Caco-2 (cell line): ENCODE results near the gene UBE2O. TPM values are rescaled to one million over a fixed set of nuclear protein-coding genes. Genes with fewer than 3 reads are reported as not detected.

ENCODE experiments used
- BruUV-seq: library from RNA; stranded (reverse); fragments of 400-500 nt; replicated peaks from 2 replicates; lab custom pipeline; 2021; lab: Mats Ljungman, UMichigan
- CTCF ChIA-PET: fragments of 300-600 bp; sonication (Branson Sonifier 250); formaldehyde crosslinking; loops from one replicate; lab custom pipeline; 2022; ENCODE audit warnings: antibody characterized with exemption; lab: Charles Lee
- POLR2A ChIA-PET: fragments of 300-600 bp; sonication (Branson Sonifier 250); formaldehyde crosslinking; loops from one replicate; lab custom pipeline; 2022; ENCODE audit warnings: antibody characterized with exemption; lab: Charles Lee
- DNase-seq, 2 experiments: peaks; one replicate each; pipeline versions ENCODE4 v3.0.0 to v3.0.0-alpha.2; 2020 to 2022
- H3K27me3 ChIP-seq: replicated peaks from 2 replicates; pipeline ENCODE4 v1.6.0; 2011; ENCODE audit warnings: low read length; ENCODE audit not compliant: control insufficient read depth, insufficient read depth
- H3K36me3 ChIP-seq: 2 replicates; pipeline ENCODE4 v1.5.1; 2011; ENCODE audit warnings: low read length; ENCODE audit not compliant: control insufficient read depth, insufficient read depth
- H3K4me1 ChIP-seq: fragments of 250-450 bp; sonication (Bioruptor Pico); 2 replicates; pipeline ENCODE4 v1.5.1; 2020; ENCODE audit warnings: mild to moderate bottlenecking
- H3K4me3 ChIP-seq: 2 replicates; pipeline ENCODE4 v1.5.1; 2011; ENCODE audit warnings: low read depth, mild to moderate bottlenecking, control low read depth, low read length
- H3K9me3 ChIP-seq: fragments of 250-450 bp; sonication (Bioruptor Pico); 2 replicates; pipeline ENCODE4 v1.5.1; 2020; ENCODE audit warnings: mild to moderate bottlenecking, moderate library complexity
- H3K27ac Mint-ChIP-seq: one replicate; pipeline ENCODE4 v1.8.0; 2022; ENCODE audit warnings: mixed read lengths; ENCODE audit not compliant: unreplicated experiment
- H3K27me3 Mint-ChIP-seq: one replicate; pipeline ENCODE4 v1.8.0; 2022; ENCODE audit warnings: mixed read lengths; ENCODE audit not compliant: insufficient read depth, unreplicated experiment
- H3K36me3 Mint-ChIP-seq: one replicate; pipeline ENCODE4 v1.8.0; 2022; ENCODE audit warnings: mild to moderate bottlenecking, mixed read lengths; ENCODE audit not compliant: insufficient read depth, unreplicated experiment
- H3K4me1 Mint-ChIP-seq: one replicate; pipeline ENCODE4 v1.8.0; 2022; ENCODE audit warnings: low read depth, mixed read lengths; ENCODE audit not compliant: unreplicated experiment
- H3K4me3 Mint-ChIP-seq: one replicate; pipeline ENCODE4 v1.8.0; 2022; ENCODE audit warnings: mild to moderate bottlenecking, moderate library complexity, mixed read lengths; ENCODE audit not compliant: unreplicated experiment
- H3K9me3 Mint-ChIP-seq: one replicate; pipeline ENCODE4 v1.8.0; 2022; ENCODE audit warnings: mixed read lengths; ENCODE audit not compliant: unreplicated experiment
- intact Hi-C: fragments of 100-400 bp; cut with micrococcal nuclease; formaldehyde crosslinking; loops from one replicate; pipeline ENCODE4 v1.10.0; 2022; ENCODE audit not compliant: unreplicated experiment
- total RNA-seq: library from RNA; stranded (reverse); gene quantifications from 2 replicates; pipeline ENCODE4 v1.2.3, GENCODE V29; 2022
- TF ChIP-seq, protein P1 (sequence below), 2 experiments: fragments of 200-600 bp in 1 of 2; IDR thresholded peaks; 1 replicate in 1 of 2; 2 replicates in 1 of 2; pipeline versions ENCODE4 v1.5.1 to v1.8.0; 2011 to 2022; ENCODE audit warnings: antibody characterized with exemption in 1 of 2, control low read depth in 1 of 2, inconsistent platforms in 1 of 2, low read depth in 1 of 2, low read length in 1 of 2, mild to moderate bottlenecking in 1 of 2, moderate library complexity in 1 of 2; ENCODE audit not compliant: insufficient read depth in 1 of 2, severe bottlenecking in 1 of 2, unreplicated experiment in 1 of 2

UBE2O gene
- total RNA-seq, 1 experiment from 2014 or later: 37.6 TPM

DNA sequence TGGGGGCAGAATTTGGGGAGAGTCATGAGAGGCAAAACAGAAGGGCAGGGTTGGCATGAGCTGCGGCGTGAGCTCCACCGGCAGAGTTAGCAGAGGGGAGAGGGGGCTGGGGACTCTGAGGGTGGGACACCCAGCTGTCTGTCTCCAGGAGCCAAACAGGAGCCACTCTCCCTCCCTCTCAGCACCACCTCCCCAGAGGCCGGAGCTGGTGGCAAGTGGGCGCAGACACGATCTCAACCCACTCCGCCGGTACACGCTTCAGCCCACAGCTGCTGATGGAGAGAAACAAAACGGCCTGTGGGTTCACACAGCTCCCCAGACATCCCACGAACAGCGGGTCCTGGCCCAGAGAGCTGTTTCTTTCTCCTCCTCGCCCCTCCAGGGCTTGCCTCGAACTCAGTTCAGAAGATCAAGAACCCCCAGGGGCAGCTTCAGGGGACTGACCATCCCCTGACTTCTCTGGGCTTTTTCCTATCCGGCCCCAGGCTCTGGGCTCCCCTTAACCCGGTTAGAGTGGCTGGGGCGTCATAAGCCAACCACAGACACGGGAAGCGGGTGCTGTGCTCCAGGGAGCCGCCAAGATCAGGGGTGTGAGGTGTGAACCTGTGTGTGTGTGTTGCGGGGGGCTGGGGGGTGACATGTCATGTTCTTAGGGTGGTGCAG, 40.7 kb upstream of the UBE2O start:
- H3K4me3 Mint-ChIP-seq: no peak overlapping the region
- H3K27me3 Mint-ChIP-seq: no peaks in the 10 kb centered on the region
- H3K4me1 Mint-ChIP-seq: peaks cover 4% of the 10 kb centered on the region
- no peak for DNase-seq
- no peaks in the 10 kb centered on the region for H3K27me3 ChIP-seq
- intact Hi-C loops: no loop called here
- ChIA-PET POLR2A (no interaction called here), CTCF (interaction anchor here (0.5 to 1.5 kb wide), 4 partner anchors 15 to 173 kb away, joined by 3 to 5 read pairs (median 3); no protein-coding TSS in a partner anchor)
- TF ChIP-seq, protein P1, sequence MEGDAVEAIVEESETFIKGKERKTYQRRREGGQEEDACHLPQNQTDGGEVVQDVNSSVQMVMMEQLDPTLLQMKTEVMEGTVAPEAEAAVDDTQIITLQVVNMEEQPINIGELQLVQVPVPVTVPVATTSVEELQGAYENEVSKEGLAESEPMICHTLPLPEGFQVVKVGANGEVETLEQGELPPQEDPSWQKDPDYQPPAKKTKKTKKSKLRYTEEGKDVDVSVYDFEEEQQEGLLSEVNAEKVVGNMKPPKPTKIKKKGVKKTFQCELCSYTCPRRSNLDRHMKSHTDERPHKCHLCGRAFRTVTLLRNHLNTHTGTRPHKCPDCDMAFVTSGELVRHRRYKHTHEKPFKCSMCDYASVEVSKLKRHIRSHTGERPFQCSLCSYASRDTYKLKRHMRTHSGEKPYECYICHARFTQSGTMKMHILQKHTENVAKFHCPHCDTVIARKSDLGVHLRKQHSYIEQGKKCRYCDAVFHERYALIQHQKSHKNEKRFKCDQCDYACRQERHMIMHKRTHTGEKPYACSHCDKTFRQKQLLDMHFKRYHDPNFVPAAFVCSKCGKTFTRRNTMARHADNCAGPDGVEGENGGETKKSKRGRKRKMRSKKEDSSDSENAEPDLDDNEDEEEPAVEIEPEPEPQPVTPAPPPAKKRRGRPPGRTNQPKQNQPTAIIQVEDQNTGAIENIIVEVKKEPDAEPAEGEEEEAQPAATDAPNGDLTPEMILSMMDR (IDR thresholded peaks at IDR 0.05; ENCODE audit: insufficient read depth in 1 of 2, low read depth in 1 of 2, low read length in 1 of 2, severe bottlenecking in 1 of 2, unreplicated experiment in 1 of 2): no peak
- peaks cover 16% of the 10 kb centered on the region for H3K36me3 Mint-ChIP-seq
- H3K4me1 ChIP-seq: peaks cover 17% of the 10 kb centered on the region
- H3K9me3 ChIP-seq: no peaks in the 10 kb centered on the region
- no peak overlapping the region for H3K4me3 ChIP-seq
- H3K9me3 Mint-ChIP-seq: no peaks in the 10 kb centered on the region
- no TSS peak for BruUV-seq
- no peak overlapping the region for H3K27ac Mint-ChIP-seq
- H3K36me3 ChIP-seq: no peaks in the 10 kb centered on the region

DNA sequence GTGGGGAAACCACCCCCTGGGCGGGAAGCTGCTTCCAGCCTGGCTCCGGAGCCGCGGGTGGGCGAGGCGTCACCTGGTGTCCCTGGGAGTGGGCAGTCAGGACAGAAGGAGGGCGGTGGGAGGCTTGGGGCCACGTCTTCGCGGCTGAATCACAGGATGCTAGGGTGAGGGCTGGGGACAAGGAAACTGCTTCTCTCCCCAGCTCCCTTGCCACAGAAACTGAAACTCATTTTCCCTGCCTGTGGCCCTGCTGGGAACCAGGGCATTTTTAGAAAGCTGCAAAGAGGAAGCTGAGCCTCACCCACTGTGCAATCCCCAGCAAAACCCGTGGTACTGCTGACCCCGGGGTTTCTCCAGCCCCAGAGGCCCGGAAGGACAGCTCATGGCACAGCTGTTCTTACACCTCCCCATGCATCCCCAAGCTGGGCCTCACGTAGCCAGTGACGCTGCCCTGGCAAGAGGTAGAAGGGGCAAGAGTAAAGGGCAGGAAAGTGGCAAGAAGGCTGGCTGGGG, 40.1 kb upstream of the UBE2O start:
- CTCF ChIA-PET: interaction anchor here (0.9 to 1.5 kb wide), 3 partner anchors 16 to 34 kb away, joined by 3 to 5 read pairs (median 3); no protein-coding TSS in a partner anchor

More for the DNA sequence above, 40.1 kb upstream of the UBE2O start:
- Mint-ChIP-seq H3K27ac (no peak overlapping the region), H3K4me3 (no peak overlapping the region), H3K27me3 (no peaks in the 10 kb centered on the region), H3K4me1 (no peaks in the 10 kb centered on the region), H3K36me3 (peaks cover 12% of the 10 kb centered on the region), H3K9me3 (no peaks in the 10 kb centered on the region)
- BruUV-seq: no TSS peak
- no peaks in the 10 kb centered on the region for H3K9me3 ChIP-seq
- H3K4me1 ChIP-seq: peaks cover 11% of the 10 kb centered on the region
- TF ChIP-seq, protein P1 (IDR thresholded peaks at IDR 0.05; ENCODE audit: insufficient read depth in 1 of 2, low read depth in 1 of 2, low read length in 1 of 2, severe bottlenecking in 1 of 2, unreplicated experiment in 1 of 2): no peak
- POLR2A ChIA-PET: no interaction called here
- intact Hi-C loops: no loop called here
- no peaks in the 10 kb centered on the region for H3K27me3 ChIP-seq
- no peaks in the 10 kb centered on the region for H3K36me3 ChIP-seq
- no peak for DNase-seq
- H3K4me3 ChIP-seq: no peak overlapping the region
